Fibroblast of skin of left biceps (primary cell): ENCODE data around the gene TMED9.

Experiments used
- DNase-seq, 2 experiments: peaks; one replicate each; pipeline ENCODE4 v3.0.0-alpha.2; 2013; ENCODE audit warnings: low read depth in 2 of 2

Gene TMED9

DNA sequence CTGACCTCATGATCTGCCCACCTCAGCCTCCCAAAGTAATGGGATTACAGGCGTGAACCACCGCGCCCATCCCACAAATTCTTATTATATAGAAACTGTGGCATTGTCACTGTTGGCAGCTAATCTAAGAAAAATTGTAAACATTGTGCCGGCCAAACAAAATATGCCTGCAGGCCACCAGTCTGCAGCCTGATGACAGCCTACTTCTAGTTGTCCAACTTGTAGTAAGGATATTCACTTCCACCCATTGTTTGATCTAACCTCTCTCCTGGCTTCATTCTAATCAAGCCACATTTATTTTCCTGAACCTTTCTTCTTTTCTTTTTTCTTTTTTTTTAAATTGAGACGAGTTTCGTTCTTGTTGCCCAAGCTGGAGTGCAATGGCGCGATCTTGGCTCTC, 13.7 kb upstream of the TMED9 start:
- no peak for DNase-seq

- no peak for DNase-seq
Measured at GRCh38 chr5:177588413-177588909, 3.5 kb upstream of the TMED9 start.

- DNase-seq: no peak
Measured at GRCh38 chr5:177590406-177590805, 1.6 kb upstream of the TMED9 start.

DNA sequence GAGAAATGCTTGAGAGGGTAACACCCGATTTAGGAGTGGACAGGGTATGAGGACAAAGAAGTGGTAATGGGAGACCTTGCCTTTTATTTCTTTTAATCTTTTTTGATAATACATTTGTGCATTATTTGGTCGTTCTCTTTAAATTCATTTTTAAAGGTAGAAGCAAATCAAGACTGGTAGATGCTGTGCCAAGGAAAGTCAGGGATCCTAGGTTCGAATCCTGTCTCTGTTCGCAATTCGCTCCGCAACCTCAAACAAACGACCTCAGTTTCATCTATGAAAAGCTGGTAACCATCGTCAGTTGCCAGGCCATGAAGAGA, 353 bp upstream of the TMED9 start:
- DNase-seq: no peak

DNA sequence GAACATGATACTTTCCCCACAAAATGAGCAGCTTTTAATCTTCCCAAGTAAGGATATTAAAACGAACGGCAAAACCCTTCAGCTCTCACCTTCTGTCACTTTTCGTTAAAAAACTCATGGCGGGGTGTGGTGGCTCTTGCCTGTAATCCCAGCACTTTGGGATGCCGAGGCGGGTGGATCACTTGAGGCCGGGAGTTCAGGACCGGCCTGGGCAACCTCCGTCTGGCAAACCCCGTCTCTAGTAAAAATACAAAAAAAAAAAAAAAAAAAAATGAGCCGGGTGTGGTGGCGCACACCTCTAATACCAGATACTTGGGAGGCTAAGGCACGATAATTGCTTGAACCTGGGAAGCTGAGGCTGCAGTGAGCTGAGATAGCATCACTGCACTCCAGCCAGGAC, 902 bp downstream of the TMED9 start:
- DNase-seq: no peak

GRCh38 chr5:177593511-177593910, 1.5 kb downstream of the TMED9 start:
- DNase-seq: no peak

GRCh38 chr5:177594071-177594470, 2.1 kb downstream of the TMED9 start:
- no peak for DNase-seq

- DNase-seq: no peak
Measured at GRCh38 chr5:177595026-177595585, 3.1 kb downstream of the TMED9 start.

GRCh38 chr5:177595991-177596774, 4.2 kb downstream of the TMED9 start:
- no peak for DNase-seq

DNA sequence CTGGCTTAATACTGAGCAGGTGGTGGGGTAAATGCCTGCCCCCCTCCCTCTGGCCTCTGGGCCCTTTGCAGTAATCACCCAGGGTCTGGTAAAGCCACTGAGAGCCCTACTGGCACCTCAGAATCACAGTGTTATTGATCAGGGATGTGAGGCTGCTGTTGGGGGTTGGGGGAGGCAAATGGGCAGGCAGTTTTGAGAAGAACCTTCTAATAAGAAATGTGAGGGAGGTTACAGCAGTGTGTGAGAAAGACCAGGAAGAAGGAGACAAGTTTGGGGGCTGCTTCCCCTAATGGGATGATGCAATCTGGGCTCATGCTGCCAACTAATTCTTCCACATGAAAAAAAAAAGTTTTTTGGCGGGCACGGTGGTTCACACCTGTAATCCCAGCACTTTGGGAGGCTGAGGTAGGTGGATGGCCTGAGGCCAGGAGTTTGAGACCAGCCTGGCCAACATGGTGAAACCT, 4.8 kb downstream of the TMED9 start:
- DNase-seq: no peak

DNA sequence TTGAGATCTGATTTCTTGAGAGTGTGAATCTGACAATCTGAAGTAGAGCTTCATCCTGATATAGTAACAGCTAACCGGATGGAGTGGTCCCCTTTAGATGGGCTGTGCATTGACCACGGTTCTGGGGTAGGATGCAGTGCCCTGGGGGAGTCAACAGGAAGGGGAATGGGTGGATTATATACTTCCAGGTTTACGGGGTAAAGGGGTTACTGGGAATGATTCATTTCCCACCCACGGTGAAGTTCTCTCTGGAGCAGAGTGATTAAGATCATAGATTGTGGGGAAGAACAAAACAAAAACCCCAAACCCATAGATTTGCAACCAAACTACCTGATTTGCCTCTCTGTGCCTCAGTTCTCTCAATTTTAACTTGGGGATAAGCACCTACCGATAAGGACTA, 6.5 kb downstream of the TMED9 start:
- DNase-seq: no peak

GRCh38 chr5:177599731-177600507, 7.9 kb downstream of the TMED9 start, which contains the start of gene B4GALT7:
Gene B4GALT7 (plus strand): TSS chr5:177600132. CDS start chr5:177600211, 79 bp downstream.
- peak; percentile 40 to 42 for DNase-seq

- no peak for DNase-seq
Measured at GRCh38 chr5:177600508-177601018, 8.6 kb downstream of the TMED9 start.

GRCh38 chr5:177601126-177601525, 9.1 kb downstream of the TMED9 start:
- DNase-seq: no peak

DNA sequence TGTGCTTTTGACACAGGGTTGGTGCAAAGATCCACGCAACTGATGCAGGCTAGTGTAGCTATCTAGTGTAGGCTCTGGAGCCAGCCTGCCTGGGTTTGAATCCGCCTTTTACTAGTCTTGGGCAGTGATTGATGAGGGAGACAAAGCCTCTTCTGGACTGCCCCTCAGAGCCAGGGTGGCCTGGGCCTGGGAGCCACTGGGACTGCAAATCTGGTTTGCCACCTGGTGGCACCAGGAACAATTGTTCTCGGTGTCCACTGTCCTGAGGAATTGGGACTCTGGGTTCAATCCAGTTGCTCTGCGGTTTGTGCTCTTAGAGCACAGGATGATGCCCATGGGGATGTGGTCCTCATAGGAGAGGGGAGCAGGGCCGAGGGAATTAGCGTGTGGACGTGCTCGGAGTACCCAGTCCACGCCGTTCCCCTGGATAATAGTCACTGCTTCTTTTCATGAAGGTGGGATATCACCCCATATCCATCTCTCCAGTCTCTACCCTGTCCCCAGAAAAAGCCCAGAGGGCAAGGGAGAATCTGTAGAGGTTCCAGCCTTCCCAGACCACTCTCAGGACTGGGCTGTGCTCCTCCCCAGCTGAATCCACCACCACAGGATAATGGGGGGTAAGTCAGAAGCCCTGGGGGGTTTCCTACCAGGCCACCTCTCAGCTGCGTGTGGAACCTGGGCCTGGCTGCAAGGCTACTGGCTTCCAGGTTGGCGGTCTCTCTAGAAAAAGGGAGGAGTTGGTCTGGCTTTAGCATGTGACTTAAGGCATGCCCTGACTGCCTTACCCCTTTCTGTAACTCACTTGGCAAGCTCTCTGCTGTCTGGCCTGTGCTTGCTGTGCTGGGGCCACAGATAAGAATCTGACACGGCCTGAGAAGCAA, 9.8 kb downstream of the TMED9 start:
- DNase-seq: no peak

- no peak for DNase-seq
Measured at GRCh38 chr5:177602458-177602830, 10.4 kb downstream of the TMED9 start.

GRCh38 chr5:177603631-177604030, 11.6 kb downstream of the TMED9 start:
- DNase-seq: no peak

DNA sequence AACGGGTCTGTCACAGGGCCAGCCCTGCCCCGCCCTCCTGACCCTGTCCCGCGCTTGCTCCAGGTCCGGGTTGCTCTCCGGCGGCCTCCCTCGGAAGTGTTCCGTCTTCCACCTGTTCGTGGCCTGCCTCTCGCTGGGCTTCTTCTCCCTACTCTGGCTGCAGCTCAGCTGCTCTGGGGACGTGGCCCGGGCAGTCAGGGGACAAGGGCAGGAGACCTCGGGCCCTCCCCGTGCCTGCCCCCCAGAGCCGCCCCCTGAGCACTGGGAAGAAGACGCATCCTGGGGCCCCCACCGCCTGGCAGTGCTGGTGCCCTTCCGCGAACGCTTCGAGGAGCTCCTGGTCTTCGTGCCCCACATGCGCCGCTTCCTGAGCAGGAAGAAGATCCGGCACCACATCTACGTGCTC, 12.1 kb downstream of the TMED9 start:
- no peak for DNase-seq

GRCh38 chr5:177604656-177605055, 12.7 kb downstream of the TMED9 start:
- no peak for DNase-seq

DNA sequence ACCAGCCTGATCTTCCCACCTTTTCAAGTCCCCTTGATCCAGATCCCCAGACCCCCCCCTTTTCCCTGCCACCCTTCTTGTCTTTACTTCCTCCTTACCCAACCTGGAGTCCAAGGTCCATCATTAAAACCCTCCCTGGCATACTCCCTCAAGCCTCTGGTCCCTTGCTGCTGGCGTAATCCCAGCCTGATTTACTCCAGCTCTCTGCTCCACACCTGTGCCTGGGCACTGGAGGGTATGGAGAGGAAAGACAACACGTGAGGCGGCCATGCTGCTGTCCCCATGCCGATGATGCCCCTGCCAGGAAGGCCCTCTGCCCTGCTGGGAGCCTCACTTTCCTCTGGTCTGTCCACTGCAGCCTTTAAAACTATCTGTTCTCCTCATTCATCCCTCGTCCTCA, 13.1 kb downstream of the TMED9 start:
- no peak for DNase-seq

DNA sequence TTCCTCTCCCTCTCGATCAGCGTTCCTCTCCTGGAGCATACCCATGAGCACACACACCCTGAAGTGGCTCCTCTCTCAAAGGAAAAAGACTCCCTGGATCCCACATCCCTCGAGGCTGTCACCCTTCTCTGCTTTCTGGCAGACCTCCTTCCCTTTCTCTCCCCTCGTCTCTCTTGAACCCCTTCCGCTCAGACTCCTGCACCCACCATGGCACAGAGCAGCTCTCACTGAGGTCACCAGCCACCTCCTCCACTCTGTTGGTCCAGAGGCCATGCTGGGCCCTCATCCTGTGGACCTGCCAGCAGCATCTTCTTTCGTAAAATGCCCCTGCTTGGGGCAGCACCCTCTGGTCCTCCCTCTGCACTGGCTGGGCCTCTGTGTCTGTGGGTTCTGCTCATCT, 13.7 kb downstream of the TMED9 start:
- DNase-seq: no peak
